Parietal lobe (tissue), 2 donors: ENCODE data around the gene PSORS1C2. TPM values are rescaled to one million over a fixed set of nuclear protein-coding genes. Genes with fewer than 3 reads are reported as not detected.

Experiments
- small RNA-seq: library from RNA; depleted of rRNA; stranded (forward); fragments of <200 nt; gene quantifications from one replicate; pipeline ENCODE3, GENCODE V24; 2014; ENCODE audit warnings: low replicate concordance
- total RNA-seq: library from RNA; depleted of rRNA; stranded (reverse); fragments of >200 nt; gene quantifications from one replicate; pipeline ENCODE4 v1.2.3, GENCODE V29; 2014

The PSORS1C2 gene
- total RNA-seq: not detected

GRCh38 chr6:31138982-31139381, at the start of gene PSORS1C2:
Gene PSORS1C2 (minus strand): TSS chr6:31139066. CDS start chr6:31139026, 40 bp downstream.

GRCh38 chr6:31170600-31170881, 31.7 kb upstream of the PSORS1C2 start, which contains the start of gene POU5F1:
Gene POU5F1 (minus strand): TSS chr6:31170682. CDS start chr6:31170620, 62 bp downstream.

GRCh38 chr6:31158140-31158862, 19.4 kb upstream of the PSORS1C2 start, which contains the start of gene TCF19:
Gene TCF19 (plus strand): TSS chr6:31158589. CDS start chr6:31159470, 881 bp downstream.

GRCh38 chr6:31157513-31158139, 18.8 kb upstream of the PSORS1C2 start, which contains the start of gene CCHCR1:
Gene CCHCR1 (minus strand): TSS chr6:31157802. CDS start chr6:31157600, 202 bp downstream.

GRCh38 chr6:31120151-31120915, 18.5 kb downstream of the PSORS1C2 start, which contains the start of gene CDSN:
Gene CDSN (minus strand): TSS chr6:31120446. CDS start chr6:31120419, 27 bp downstream.

GRCh38 chr6:31114541-31114878, 24.4 kb downstream of the PSORS1C2 start, which contains the start of gene PSORS1C1:
Gene PSORS1C1 (plus strand): TSS chr6:31114800. CDS start chr6:31129633, 14,833 bp downstream.

GRCh38 chr6:31112478-31112877, 26.4 kb downstream of the PSORS1C2 start, which contains the start of gene C6orf15:
Gene C6orf15 (minus strand): TSS chr6:31112575. CDS start chr6:31112555, 20 bp downstream.

Small RNA genes lying within 50 kb of the gene (small RNA-seq; reads per million reads assigned to genes)
- not detected for gene POLR2LP1

Other genes starting within 250 kb of the PSORS1C2 start
- gene GTF2H4, start 230.9 kb downstream of the PSORS1C2 start, total RNA-seq: 36.3 TPM
- gene VARS2, start 224.8 kb downstream of the PSORS1C2 start, total RNA-seq: 41.9 TPM
- gene SFTA2, start 206.9 kb downstream of the PSORS1C2 start, total RNA-seq: not detected
- gene MUCL3, start 198.1 kb downstream of the PSORS1C2 start, total RNA-seq: not detected
- not detected for gene MUC21, start 155.3 kb downstream of the PSORS1C2 start, total RNA-seq
- not detected for gene MUC22, start 128.6 kb downstream of the PSORS1C2 start, total RNA-seq
- not detected for gene C6orf15, start 26.5 kb downstream of the PSORS1C2 start, total RNA-seq
- gene PSORS1C1, start 24.3 kb downstream of the PSORS1C2 start, total RNA-seq: not detected
- not detected for gene CDSN, start 18.6 kb downstream of the PSORS1C2 start, total RNA-seq
- gene CCHCR1, start 18.7 kb upstream of the PSORS1C2 start, total RNA-seq: 14.1 TPM
- 4.1 TPM for gene TCF19, start 19.5 kb upstream of the PSORS1C2 start, total RNA-seq
- gene POU5F1, start 31.6 kb upstream of the PSORS1C2 start, total RNA-seq: not detected
- 24.1 TPM for gene HLA-C, start 133.0 kb upstream of the PSORS1C2 start, total RNA-seq
- gene HLA-B, start 218.1 kb upstream of the PSORS1C2 start, total RNA-seq: 15.0 TPM